Activated T-cell treated with anti-CD3 and anti-CD28 coated beads for 24 hours (primary cell): ENCODE measurements around the gene INKA1.
A peak's percentile ranks its signal among the peaks of the same experiment; 100 is the strongest.
"Not testable (repeated sequence)": the region's sequence is repeated elsewhere in the genome, so short reads cannot be mapped to it uniquely, and the experiment has no call there.

Experiments
- DNase-seq: peaks from one replicate; pipeline ENCODE4 v3.0.0-alpha.2; 2020; ENCODE audit warnings: low read depth

INKA1 gene

DNA sequence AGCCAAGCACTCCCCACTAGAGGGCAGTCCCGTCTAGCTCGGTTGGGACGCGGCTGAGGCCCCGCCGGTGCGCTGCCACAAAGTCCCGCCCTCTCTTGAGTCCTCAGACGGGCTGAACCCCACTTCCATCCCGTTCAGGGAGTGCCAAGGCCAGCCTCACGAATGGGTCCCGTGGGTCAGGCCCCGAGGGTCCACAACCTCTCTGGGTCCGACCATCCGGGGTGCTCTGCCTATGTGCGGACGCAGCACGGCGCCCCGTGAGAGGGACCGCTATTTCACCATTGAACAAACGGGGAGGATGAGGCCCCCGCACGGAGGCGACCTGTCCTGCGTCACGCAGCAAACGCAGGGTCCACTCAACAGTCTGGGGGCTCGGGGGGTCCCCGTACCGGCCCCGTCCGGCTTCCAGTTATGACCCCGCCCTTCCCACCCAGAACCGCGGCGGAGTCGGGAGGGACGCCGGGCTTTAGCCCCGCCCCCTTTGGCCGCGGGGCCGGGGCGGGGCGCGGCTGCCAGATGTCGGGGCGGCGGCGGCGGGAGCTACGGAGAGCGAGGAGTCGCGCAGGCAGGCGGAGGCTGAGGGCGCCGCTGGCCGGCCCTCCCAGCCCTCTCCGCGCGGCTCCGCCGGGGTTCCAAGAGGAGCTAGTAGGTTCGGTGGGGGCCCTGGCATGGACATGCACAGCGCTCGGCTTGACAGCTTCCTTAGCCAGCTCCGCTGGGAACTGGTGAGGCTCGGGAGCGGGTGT, at the start of gene INKA1:
TSS of gene INKA1 (plus strand) at position 543 of the 746 bp plus-strand sequence. CDS start at position 675, 132 bp downstream.
- peak; percentile 83 for DNase-seq

- DNase-seq, result no peak
Measured at GRCh38 chr3:49754536-49754935, 48.5 kb upstream of the INKA1 start.

GRCh38 chr3:49756036-49756435, 47.0 kb upstream of the INKA1 start:
- DNase-seq, result no peak

- DNase-seq, result no peak
Measured at GRCh38 chr3:49757197-49757596, 45.9 kb upstream of the INKA1 start.

DNA sequence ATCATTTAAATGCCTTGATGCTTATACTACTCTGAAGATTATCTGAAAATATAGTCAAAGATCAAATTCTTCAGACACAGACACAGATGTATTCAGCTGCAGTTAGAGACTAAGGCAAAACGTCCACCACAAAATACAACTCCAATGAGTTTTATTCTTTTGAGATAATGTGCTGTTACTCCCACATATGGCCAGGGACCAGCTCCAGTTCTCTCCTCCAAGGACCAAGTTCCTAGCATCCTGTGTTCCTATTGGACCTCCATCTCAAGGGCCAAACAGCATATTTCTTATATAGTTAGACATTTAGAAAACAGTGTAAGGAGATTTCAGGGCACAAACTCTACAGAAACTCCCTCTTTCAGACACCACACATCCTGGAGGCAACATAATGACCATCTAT, 43.8 kb upstream of the INKA1 start:
- no peak for DNase-seq

DNA sequence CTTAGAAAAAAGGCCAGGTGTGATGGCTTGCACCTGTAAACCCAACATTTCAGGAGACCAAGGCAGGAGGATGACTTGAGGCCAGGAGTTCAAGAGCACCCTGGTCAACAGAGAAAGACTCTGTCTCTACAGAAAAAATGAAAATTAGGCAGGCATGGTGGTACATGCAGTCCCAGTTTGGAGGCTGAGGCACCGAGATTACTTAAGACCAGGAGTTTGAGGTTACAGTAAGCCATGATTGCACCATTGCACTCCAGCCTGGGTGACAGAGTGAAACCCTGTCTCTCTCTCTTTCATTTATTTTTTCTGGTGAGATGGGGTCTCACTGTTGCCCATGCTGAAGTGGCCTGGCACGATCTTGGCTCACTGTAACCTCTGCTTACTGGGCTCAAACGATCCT, 41.4 kb upstream of the INKA1 start:
- no peak for DNase-seq

GRCh38 chr3:49763981-49764380, 39.1 kb upstream of the INKA1 start:
- no peak for DNase-seq

- DNase-seq, result no peak
Measured at GRCh38 chr3:49769286-49769915, 33.7 kb upstream of the INKA1 start.

- no peak for DNase-seq
Measured at GRCh38 chr3:49769926-49770325, 33.1 kb upstream of the INKA1 start.

DNA sequence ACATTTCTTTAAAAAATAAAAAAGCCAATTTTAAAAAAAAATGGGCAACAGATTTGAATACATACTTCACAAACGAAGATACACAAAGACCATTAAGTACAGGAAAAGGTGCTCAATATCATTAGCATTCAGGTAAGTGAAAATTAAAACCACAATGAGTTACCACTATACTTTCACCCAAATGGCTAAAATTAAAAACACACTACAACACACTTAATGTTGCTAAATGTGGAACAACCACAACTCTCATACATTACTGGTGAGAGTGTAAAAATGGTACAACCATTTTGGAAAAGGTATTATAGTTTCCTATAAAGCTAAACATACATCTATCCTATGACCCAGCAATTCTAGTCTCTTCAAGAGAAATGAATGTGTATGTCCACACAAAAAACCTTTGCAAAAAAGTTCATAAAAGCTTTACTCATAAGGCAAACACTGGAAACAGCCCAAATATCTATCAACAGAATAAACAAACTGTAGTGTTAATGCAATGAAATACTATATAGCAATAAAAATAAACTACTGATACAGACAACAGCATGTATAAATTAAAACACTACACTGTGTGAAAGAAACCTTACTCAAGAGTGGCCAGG, 31.6 kb upstream of the INKA1 start:
- no peak for DNase-seq

GRCh38 chr3:49772703-49773102, 30.4 kb upstream of the INKA1 start:
- no peak for DNase-seq

GRCh38 chr3:49775538-49775937, 27.5 kb upstream of the INKA1 start:
- DNase-seq, result no peak

DNA sequence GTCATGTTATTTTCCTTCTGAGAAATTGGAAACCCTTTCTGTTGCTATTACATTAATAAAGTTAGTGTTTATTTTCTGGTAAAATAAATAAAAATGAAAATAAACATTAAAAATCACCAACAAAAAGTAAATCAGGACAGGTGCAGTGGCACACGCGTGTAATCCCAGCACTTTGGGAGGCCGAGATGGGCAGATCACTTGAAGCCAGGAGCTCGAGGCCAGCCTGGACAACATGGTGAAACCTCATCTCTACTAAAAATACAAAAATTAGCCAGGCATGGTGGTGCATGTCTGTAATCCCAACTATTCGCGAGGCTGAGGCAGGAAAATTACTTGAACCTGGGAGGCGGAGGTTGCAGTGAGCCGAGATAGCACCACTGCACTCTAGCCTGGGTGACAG, 27.0 kb upstream of the INKA1 start:
- DNase-seq, result not testable (repeated sequence)

- no peak for DNase-seq
Measured at GRCh38 chr3:49779358-49780079, 23.5 kb upstream of the INKA1 start.

- no peak for DNase-seq
Measured at GRCh38 chr3:49780080-49780974, 22.7 kb upstream of the INKA1 start.

DNA sequence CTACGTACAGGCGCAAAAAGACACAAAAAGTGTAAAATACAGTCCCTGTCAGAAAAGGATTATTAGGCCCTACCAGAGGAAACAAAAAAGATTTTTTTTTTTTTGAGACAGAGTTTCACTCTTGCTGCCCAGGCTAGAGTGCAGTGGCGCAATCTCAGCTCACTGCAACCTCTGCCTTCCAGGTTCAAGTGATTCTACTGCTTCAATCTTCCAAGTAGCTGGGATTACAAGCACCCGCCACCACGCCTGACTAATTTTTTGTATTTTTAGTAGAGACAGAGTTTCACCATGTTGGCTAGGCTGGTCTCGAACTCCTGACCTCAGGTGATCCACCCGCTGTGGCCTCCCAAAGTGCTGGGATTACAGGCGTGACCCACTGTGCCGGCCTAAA, 22.1 kb upstream of the INKA1 start:
- DNase-seq, result not testable (repeated sequence)

DNA sequence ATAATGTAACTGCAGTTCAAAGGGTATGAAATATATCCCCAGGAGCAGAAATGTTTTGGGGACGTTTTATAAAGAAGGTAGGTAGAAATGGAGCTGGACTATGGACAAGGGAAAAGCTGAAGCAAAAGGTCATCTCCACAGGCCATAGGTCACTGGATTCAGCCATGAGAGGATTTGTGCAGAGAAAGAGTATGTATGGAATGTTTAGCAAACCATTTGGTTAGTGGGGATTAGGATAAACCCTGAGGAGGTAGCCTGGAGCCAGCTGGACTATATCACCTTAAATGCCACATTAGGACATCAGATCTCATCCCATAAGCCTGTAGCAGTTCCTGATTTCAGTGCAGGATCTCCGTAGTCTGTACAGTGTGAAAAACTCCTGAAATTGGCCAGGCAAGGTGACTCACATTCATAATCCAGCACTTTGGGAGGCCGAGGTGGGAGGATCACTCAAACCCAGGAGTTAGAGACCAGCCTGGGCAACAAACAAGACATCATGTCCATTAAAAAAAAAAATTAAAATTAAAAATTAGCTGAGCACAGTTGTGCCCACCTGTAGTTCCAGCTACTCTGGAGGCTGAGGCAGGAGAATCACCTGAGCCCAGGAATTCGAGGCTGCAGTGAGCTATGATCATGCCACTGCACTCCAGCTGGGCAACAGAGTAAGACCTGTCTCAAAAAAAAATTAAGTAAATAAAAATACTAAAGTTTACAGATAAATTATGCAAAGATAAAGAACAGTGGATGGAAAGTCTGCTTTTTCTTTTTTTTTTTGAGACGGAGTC, 21.5 kb upstream of the INKA1 start:
- no peak for DNase-seq

GRCh38 chr3:49782277-49782676, 20.8 kb upstream of the INKA1 start:
- DNase-seq, result not testable (repeated sequence)

- DNase-seq, result no peak
Measured at GRCh38 chr3:49785565-49786356, 17.3 kb upstream of the INKA1 start.
